ENCODE data around the gene MTCP1. TPM values are rescaled to one million over a fixed set of nuclear protein-coding genes. Genes with fewer than 3 reads are reported as not detected.

Gene MTCP1
- total and polyA plus RNA-seq, 10 of the 15 experiments (the other 5 are each of a cell fraction or from before 2014, with no cell fraction given), result 16.6 to 74.0 (median 30.9) TPM

DNA sequence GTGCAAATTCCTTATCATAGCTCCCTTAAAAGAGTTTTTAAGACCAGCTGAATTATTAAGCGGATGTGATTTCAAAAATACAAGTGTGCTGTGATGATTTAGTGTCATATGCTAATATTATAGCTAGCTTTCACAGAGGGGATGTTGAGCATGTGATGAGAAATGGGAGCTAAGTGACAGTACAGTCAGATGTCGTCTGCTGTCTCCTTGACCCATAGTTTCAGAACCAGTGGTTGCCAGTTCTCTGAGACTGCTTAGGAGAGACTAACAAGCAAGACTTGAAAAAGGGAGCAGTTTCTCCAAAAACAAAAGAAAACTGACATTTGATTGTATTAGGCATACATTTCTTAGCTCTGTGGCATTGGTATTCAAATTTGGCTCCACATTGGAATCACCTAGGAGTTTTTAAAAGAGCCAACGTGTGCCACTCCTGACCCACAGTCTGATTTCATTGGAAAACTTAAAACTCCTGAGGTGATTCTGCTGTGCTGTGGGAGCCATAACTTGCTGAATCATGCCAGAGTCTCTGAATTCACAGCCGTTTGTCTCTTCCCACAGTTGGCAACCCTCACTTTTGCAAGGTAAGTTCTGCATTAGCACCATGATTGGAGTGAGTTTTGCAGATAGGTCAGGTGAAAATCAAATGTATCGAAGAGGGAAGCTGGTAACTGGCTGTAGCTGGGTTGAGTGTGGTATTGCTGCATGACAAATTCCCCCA is 24.0 kb downstream of the MTCP1 start:
- Histone ChIP-seq H2AFZ (ENCODE audit: control insufficient read depth, low read depth, low read length) (no peak overlapping the region), H4K20me1 (ENCODE audit: control insufficient read depth, insufficient read depth) (no peaks in the 10 kb centered on the region), H3K9me3 (replicated peaks; ENCODE audit: control insufficient read depth, insufficient read depth, low read length) (no peaks in the 10 kb centered on the region), H3K27me3 (replicated peaks in 1 of 2; ENCODE audit: control insufficient read depth in 2 of 2, insufficient read depth in 2 of 2, low read length in 1 of 2) (no peaks in the 10 kb centered on the region), H3K4me1 (ENCODE audit: control insufficient read depth, insufficient read depth, low read length) (no peaks in the 10 kb centered on the region), H3K4me2 (ENCODE audit: control insufficient read depth, insufficient read depth) (no peak overlapping the region), H3K9ac (ENCODE audit: control insufficient read depth, insufficient read depth, low read length) (no peak overlapping the region), H3K36me3 (ENCODE audit: control insufficient read depth in 2 of 2, insufficient read depth in 2 of 2, low read length in 1 of 2) (no peaks in the 10 kb centered on the region; a peak in 1 of 4 replicates), H3K27ac (ENCODE audit: control insufficient read depth, insufficient read depth) (no peak overlapping the region), H3K79me2 (ENCODE audit: control insufficient read depth, insufficient read depth, low read length) (no peaks in the 10 kb centered on the region), H3K4me3 (no peak overlapping the region)
- ATAC-seq (no peak), FAIRE-seq (no peak), DNase-seq (ENCODE audit: low read depth, low spot score) (no peak)
- CTCF ChIA-PET, result interaction anchor here (1.1 to 2.0 kb wide), 6 partner anchors 8 to 102 kb away, joined by 3 to 11 read pairs (median 4); no protein-coding TSS in a partner anchor
- RAD21 ChIA-PET (ENCODE audit: unreplicated experiment), result interaction anchor here (1.1 to 2.3 kb wide), 4 partner anchors 10 to 68 kb away, joined by 3 to 6 read pairs (median 4); partner anchors contain the start of gene FUNDC2
- POLR2A ChIA-PET, result no interaction called here
- SMC1A ChIA-PET (ENCODE audit: uncharacterized antibody, unreplicated experiment), result interaction anchor here (0.6 to 1.4 kb wide), 5 partner anchors 9 to 65 kb away, joined by 3 to 6 read pairs (median 4); no protein-coding TSS in a partner anchor
- 46% methylated on average over 5 of the region's 5 CpGs for WGBS (ENCODE audit: insufficient coverage, insufficient replicate concordance, low lambda C conversion rate, missing lambda C conversion rate)
- BruUV-seq (replicated peaks), result no TSS peak
- intact Hi-C loops (cut with micrococcal nuclease; ENCODE audit: unreplicated experiment), result no loop called here
- in situ Hi-C loops (cut with MboI), result no loop called here
- TF ChIP-seq, protein P1, sequence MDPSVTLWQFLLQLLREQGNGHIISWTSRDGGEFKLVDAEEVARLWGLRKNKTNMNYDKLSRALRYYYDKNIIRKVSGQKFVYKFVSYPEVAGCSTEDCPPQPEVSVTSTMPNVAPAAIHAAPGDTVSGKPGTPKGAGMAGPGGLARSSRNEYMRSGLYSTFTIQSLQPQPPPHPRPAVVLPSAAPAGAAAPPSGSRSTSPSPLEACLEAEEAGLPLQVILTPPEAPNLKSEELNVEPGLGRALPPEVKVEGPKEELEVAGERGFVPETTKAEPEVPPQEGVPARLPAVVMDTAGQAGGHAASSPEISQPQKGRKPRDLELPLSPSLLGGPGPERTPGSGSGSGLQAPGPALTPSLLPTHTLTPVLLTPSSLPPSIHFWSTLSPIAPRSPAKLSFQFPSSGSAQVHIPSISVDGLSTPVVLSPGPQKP (IDR thresholded peaks at IDR 0.05; ENCODE audit: low read depth, low read length), result no peak
- no peak for TF ChIP-seq SMAD5 (IDR thresholded peaks at IDR 0.05; ENCODE audit: low read depth)
- TF ChIP-seq STAT3 (IDR thresholded peaks at IDR 0.05; ENCODE audit: low read depth, low read length), result no peak
- TF ChIP-seq, protein P2, sequence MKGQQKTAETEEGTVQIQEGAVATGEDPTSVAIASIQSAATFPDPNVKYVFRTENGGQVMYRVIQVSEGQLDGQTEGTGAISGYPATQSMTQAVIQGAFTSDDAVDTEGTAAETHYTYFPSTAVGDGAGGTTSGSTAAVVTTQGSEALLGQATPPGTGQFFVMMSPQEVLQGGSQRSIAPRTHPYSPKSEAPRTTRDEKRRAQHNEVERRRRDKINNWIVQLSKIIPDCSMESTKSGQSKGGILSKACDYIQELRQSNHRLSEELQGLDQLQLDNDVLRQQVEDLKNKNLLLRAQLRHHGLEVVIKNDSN (IDR thresholded peaks at IDR 0.05; ENCODE audit: borderline replicate concordance, extremely low read length, insufficient read depth, low read depth, low read length), result no peak
- TF ChIP-seq LARP7 (IDR thresholded peaks at IDR 0.05), result no peak
- no peak for TF ChIP-seq CBX3 (IDR thresholded peaks at IDR 0.05; ENCODE audit: borderline replicate concordance, low read depth)
- TF ChIP-seq, protein P3, sequence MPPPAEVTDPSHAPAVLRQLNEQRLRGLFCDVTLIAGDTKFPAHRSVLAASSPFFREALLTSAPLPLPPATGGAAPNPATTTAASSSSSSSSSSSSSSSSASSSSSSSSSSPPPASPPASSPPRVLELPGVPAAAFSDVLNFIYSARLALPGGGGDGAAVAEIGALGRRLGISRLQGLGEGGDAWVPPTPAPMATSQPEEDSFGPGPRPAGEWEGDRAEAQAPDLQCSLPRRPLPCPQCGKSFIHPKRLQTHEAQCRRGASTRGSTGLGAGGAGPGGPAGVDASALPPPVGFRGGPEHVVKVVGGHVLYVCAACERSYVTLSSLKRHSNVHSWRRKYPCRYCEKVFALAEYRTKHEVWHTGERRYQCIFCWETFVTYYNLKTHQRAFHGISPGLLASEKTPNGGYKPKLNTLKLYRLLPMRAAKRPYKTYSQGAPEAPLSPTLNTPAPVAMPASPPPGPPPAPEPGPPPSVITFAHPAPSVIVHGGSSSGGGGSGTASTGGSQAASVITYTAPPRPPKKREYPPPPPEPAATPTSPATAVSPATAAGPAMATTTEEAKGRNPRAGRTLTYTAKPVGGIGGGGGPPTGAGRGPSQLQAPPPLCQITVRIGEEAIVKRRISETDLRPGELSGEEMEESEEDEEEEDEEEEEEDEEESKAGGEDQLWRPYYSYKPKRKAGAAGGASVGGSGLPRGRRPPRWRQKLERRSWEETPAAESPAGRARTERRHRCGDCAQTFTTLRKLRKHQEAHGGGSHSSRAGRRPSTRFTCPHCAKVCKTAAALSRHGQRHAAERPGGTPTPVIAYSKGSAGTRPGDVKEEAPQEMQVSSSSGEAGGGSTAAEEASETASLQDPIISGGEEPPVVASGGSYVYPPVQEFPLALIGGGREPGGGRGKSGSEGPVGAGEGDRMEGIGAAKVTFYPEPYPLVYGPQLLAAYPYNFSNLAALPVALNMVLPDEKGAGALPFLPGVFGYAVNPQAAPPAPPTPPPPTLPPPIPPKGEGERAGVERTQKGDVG (CRISPR knock-in tag; IDR thresholded peaks at IDR 0.05), result no peak
- TF ChIP-seq CEBPB (IDR thresholded peaks at IDR 0.05; ENCODE audit: borderline replicate concordance in 1 of 2, low read depth in 2 of 2, low read length in 2 of 2), result no peak
- TF ChIP-seq, protein P4, sequence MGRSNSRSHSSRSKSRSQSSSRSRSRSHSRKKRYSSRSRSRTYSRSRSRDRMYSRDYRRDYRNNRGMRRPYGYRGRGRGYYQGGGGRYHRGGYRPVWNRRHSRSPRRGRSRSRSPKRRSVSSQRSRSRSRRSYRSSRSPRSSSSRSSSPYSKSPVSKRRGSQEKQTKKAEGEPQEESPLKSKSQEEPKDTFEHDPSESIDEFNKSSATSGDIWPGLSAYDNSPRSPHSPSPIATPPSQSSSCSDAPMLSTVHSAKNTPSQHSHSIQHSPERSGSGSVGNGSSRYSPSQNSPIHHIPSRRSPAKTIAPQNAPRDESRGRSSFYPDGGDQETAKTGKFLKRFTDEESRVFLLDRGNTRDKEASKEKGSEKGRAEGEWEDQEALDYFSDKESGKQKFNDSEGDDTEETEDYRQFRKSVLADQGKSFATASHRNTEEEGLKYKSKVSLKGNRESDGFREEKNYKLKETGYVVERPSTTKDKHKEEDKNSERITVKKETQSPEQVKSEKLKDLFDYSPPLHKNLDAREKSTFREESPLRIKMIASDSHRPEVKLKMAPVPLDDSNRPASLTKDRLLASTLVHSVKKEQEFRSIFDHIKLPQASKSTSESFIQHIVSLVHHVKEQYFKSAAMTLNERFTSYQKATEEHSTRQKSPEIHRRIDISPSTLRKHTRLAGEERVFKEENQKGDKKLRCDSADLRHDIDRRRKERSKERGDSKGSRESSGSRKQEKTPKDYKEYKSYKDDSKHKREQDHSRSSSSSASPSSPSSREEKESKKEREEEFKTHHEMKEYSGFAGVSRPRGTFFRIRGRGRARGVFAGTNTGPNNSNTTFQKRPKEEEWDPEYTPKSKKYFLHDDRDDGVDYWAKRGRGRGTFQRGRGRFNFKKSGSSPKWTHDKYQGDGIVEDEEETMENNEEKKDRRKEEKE (IDR thresholded peaks at IDR 0.05), result no peak
- TF ChIP-seq, protein P5, sequence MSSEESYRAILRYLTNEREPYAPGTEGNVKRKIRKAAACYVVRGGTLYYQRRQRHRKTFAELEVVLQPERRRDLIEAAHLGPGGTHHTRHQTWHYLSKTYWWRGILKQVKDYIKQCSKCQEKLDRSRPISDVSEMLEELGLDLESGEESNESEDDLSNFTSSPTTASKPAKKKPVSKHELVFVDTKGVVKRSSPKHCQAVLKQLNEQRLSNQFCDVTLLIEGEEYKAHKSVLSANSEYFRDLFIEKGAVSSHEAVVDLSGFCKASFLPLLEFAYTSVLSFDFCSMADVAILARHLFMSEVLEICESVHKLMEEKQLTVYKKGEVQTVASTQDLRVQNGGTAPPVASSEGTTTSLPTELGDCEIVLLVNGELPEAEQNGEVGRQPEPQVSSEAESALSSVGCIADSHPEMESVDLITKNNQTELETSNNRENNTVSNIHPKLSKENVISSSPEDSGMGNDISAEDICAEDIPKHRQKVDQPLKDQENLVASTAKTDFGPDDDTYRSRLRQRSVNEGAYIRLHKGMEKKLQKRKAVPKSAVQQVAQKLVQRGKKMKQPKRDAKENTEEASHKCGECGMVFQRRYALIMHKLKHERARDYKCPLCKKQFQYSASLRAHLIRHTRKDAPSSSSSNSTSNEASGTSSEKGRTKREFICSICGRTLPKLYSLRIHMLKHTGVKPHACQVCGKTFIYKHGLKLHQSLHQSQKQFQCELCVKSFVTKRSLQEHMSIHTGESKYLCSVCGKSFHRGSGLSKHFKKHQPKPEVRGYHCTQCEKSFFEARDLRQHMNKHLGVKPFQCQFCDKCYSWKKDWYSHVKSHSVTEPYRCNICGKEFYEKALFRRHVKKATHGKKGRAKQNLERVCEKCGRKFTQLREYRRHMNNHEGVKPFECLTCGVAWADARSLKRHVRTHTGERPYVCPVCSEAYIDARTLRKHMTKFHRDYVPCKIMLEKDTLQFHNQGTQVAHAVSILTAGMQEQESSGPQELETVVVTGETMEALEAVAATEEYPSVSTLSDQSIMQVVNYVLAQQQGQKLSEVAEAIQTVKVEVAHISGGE (CRISPR knock-in tag; IDR thresholded peaks at IDR 0.05), result no peak

All from GM12878 (cell line).